IMR-90 (cell line): ENCODE results near the gene DUS1L. TPM values are rescaled to one million over a fixed set of nuclear protein-coding genes. Genes with fewer than 3 reads are reported as not detected.
"Not testable (repeated sequence)": the region's sequence is repeated elsewhere in the genome, so short reads cannot be mapped to it uniquely, and the experiment has no call there.

Experiments
- ATAC-seq: fragments of 200-7000 bp; cut with Tn5 transposase; 2 replicates; pipeline ENCODE4 v1.9.1; 2020; ENCODE audit warnings: low read depth, mild to moderate bottlenecking, moderate library complexity
- BruUV-seq: library from RNA; stranded (reverse); fragments of 400-500 nt; replicated peaks from 2 replicates; lab custom pipeline; 2021; lab: Mats Ljungman, UMichigan
- CTCF ChIA-PET: fragments of 300-600 bp; formaldehyde crosslinking; extraction: SDS; loops from one replicate; lab custom pipeline; 2021; ENCODE audit warnings: antibody characterized with exemption; lab: Yijun Ruan, JAX
- POLR2A ChIA-PET: fragments of 300-600 bp; sonication (Branson Sonifier 250); formaldehyde crosslinking; loops from one replicate; lab custom pipeline; 2022; ENCODE audit warnings: antibody characterized with exemption; ENCODE audit not compliant: unreplicated experiment; lab: Charles Lee
- DNase-seq: peaks from one replicate; pipeline ENCODE4 v3.0.0; 2013
- H2AFZ ChIP-seq: replicated peaks from 2 replicates; pipeline ENCODE3; 2013; ENCODE audit warnings: low read length, mild to moderate bottlenecking; ENCODE audit not compliant: poor library complexity
- H2AK5ac ChIP-seq: 2 replicates; pipeline ENCODE4 v1.6.1; 2013; ENCODE audit warnings: low read depth, low read length, inconsistent platforms
- H2AK9ac ChIP-seq: replicated peaks from 2 replicates; pipeline ENCODE3; 2013; ENCODE audit warnings: mild to moderate bottlenecking, low read depth, low read length, moderate library complexity; ENCODE audit not compliant: poor library complexity
- H2BK120ac ChIP-seq: 2 replicates; pipeline ENCODE4 v1.6.1; 2013; ENCODE audit warnings: low read depth, low read length, inconsistent platforms
- H2BK15ac ChIP-seq: 3 replicates; pipeline ENCODE4 v1.6.1; 2013; ENCODE audit warnings: low read depth, low read length, inconsistent platforms
- H2BK20ac ChIP-seq: 2 replicates; pipeline ENCODE4 v1.6.1; 2013; ENCODE audit warnings: low read depth, mild to moderate bottlenecking, inconsistent platforms, low read length, moderate library complexity
- H2BK5ac ChIP-seq: 2 replicates; pipeline ENCODE4 v1.6.1; 2013; ENCODE audit warnings: mild to moderate bottlenecking, low read depth, low read length, inconsistent platforms; ENCODE audit not compliant: poor library complexity, severe bottlenecking
- H3K14ac ChIP-seq: replicated peaks from 2 replicates; pipeline ENCODE4 v1.6.1; 2013; ENCODE audit warnings: low read depth, low read length, inconsistent platforms
- H3K18ac ChIP-seq: 2 replicates; pipeline ENCODE4 v1.6.1; 2013; ENCODE audit warnings: low read depth, low read length, control low read depth
- H3K23ac ChIP-seq: 2 replicates; pipeline ENCODE4 v1.6.1; 2013; ENCODE audit warnings: low read depth, low read length, inconsistent platforms
- H3K27ac ChIP-seq: 2 replicates; pipeline ENCODE4 v1.5.1; 2013; ENCODE audit warnings: mild to moderate bottlenecking, control low read depth, low read length; ENCODE audit not compliant: insufficient read depth
- H3K27me3 ChIP-seq: 2 replicates; pipeline ENCODE4 v1.6.1; 2013; ENCODE audit warnings: low read length; ENCODE audit not compliant: control insufficient read depth, insufficient read depth
- H3K36me3 ChIP-seq: 2 replicates; pipeline ENCODE4 v1.6.1; 2013; ENCODE audit warnings: low read length, mixed read lengths; ENCODE audit not compliant: control insufficient read depth, insufficient read depth
- H3K4ac ChIP-seq: 2 replicates; pipeline ENCODE4 v1.6.1; 2013; ENCODE audit warnings: low read depth, low read length, inconsistent platforms
- H3K4me1 ChIP-seq: 2 replicates; pipeline ENCODE4 v1.6.1; 2013; ENCODE audit warnings: low read length, mixed read lengths; ENCODE audit not compliant: control insufficient read depth, insufficient read depth
- H3K4me2 ChIP-seq: 2 replicates; pipeline ENCODE4 v1.6.1; 2013; ENCODE audit warnings: low read depth, mild to moderate bottlenecking, control low read depth, low read length, moderate library complexity
- H3K4me3 ChIP-seq: 2 replicates; pipeline ENCODE4 v1.5.1; 2013; ENCODE audit warnings: low read depth, mild to moderate bottlenecking, control low read depth, low read length, moderate library complexity; ENCODE audit not compliant: insufficient read depth
- H3K56ac ChIP-seq: 2 replicates; pipeline ENCODE4 v1.6.1; 2013; ENCODE audit warnings: low read length, inconsistent platforms; ENCODE audit not compliant: insufficient read depth; ENCODE audit errors: extremely low read depth
- H3K79me1 ChIP-seq, 2 experiments: 2 replicates each; pipeline ENCODE4 v1.6.1; 2013; ENCODE audit warnings: low read length in 2 of 2, inconsistent platforms in 1 of 2, low read depth in 1 of 2
- H3K9ac ChIP-seq: 2 replicates; pipeline ENCODE4 v1.6.1; 2013; ENCODE audit warnings: low read depth, low read length, control low read depth
- H3K9me1 ChIP-seq: 2 replicates; pipeline ENCODE4 v1.6.1; 2013; ENCODE audit warnings: low read length, inconsistent platforms; ENCODE audit not compliant: insufficient read depth
- H3K9me3 ChIP-seq: 2 replicates; pipeline ENCODE4 v1.6.1; 2013; ENCODE audit warnings: low read length; ENCODE audit not compliant: control insufficient read depth, insufficient read depth
- H4K20me1 ChIP-seq: 2 replicates; pipeline ENCODE4 v1.6.1; 2013; ENCODE audit warnings: low read length, inconsistent platforms; ENCODE audit not compliant: insufficient read depth
- H4K5ac ChIP-seq: 2 replicates; pipeline ENCODE4 v1.6.1; 2013; ENCODE audit warnings: mild to moderate bottlenecking, low read depth, low read length, control low read depth
- H4K8ac ChIP-seq, 2 experiments: 2 replicates each; pipeline ENCODE4 v1.6.1; 2013; ENCODE audit warnings: low read depth in 2 of 2, low read length in 2 of 2, control low read depth in 1 of 2, inconsistent platforms in 1 of 2
- H4K91ac ChIP-seq: 2 replicates; pipeline ENCODE4 v1.6.1; 2013; ENCODE audit warnings: low read depth, low read length, inconsistent platforms; ENCODE audit not compliant: insufficient read depth
- CEBPB ChIP-seq: IDR thresholded peaks from 2 replicates; pipeline ENCODE4 v1.6.1; 2012; ENCODE audit warnings: low read depth, low read length, improper control_type of control experiment
- ELK1 ChIP-seq: fragments of 150-350 bp; IDR thresholded peaks from 2 replicates; pipeline ENCODE4 v1.6.1; 2016; ENCODE audit warnings: low read depth, mild to moderate bottlenecking, low read length, moderate library complexity, borderline replicate concordance
- MAZ ChIP-seq: IDR thresholded peaks from 2 replicates; pipeline ENCODE4 v1.6.1; 2012; ENCODE audit warnings: low read depth, mild to moderate bottlenecking, low read length, improper control_type of control experiment, moderate library complexity, borderline replicate concordance
- POLR2A ChIP-seq: IDR thresholded peaks from 2 replicates; pipeline ENCODE4 v1.6.1; 2012; ENCODE audit warnings: mild to moderate bottlenecking, low read depth, low read length
- WGBS, 2 experiments: methylation state at CpG; one replicate each; pipeline versions ENCODE4 v1.1.5 to v1.1.7; 2013; ENCODE audit warnings: missing lambda C conversion rate in 2 of 2; ENCODE audit not compliant: insufficient read length in 1 of 2; ENCODE audit errors: extremely low coverage in 2 of 2; 5-methylcytosine and 5-hydroxymethylcytosine counted together
- dilution Hi-C: fragments of 300-500 bp; cut with HindIII; formaldehyde crosslinking; loops from one replicate; pipeline ENCODE4 v1.14.3; 2018; ENCODE audit warnings: low sequenced_read_pairs; ENCODE audit not compliant: unreplicated experiment
- in situ Hi-C: fragments of 300-500 bp; cut with MboI; formaldehyde crosslinking; loops from 3 replicates; pipeline ENCODE4 v1.14.3; 2019; ENCODE audit warnings: low sequenced_read_pairs, inconsistent platforms, mixed read lengths
- intact Hi-C: fragments of 100-400 bp; cut with micrococcal nuclease; formaldehyde crosslinking; loops from 2 replicates; pipeline ENCODE4 v1.10.0; 2022
- polyA plus RNA-seq, 3 experiments: library from polyadenylated mRNA; depleted of rRNA; stranded (reverse); fragments of >200 nt; gene quantifications; 2 replicates each; pipeline ENCODE4 v1.2.3, GENCODE V29; 2012; ENCODE audit warnings: low replicate concordance in 1 of 3
- total RNA-seq: library from RNA; depleted of rRNA; stranded (reverse); fragments of >200 nt; gene quantifications from 2 replicates; pipeline ENCODE4 v1.2.3, GENCODE V29; 2012

The DUS1L gene
- total and polyA plus RNA-seq, 2 of the 4 experiments (the other 2 are of a cell fraction): 29.0 to 76.9 TPM

- no peak overlapping the region for H3K56ac ChIP-seq
- no peak overlapping the region for H4K5ac ChIP-seq
- no peak overlapping the region for H2BK15ac ChIP-seq
- no peak overlapping the region for H4K91ac ChIP-seq
- H3K27ac ChIP-seq: no peak overlapping the region
- no peak overlapping the region for H3K4ac ChIP-seq
- H2BK20ac ChIP-seq: no peak overlapping the region
- no peak overlapping the region for H2BK120ac ChIP-seq
- ATAC-seq (no peak), DNase-seq (no peak)
- dilution Hi-C loops: no loop called here
- ChIA-PET CTCF (no interaction called here), POLR2A (no interaction called here)
- no TSS peak for BruUV-seq
- no peak overlapping the region for H3K14ac ChIP-seq
- TF ChIP-seq MAZ (no peak), CEBPB (no peak), POLR2A (no peak), ELK1 (no peak)
- H3K18ac ChIP-seq: no peak overlapping the region
- no peaks in the 10 kb centered on the region for H3K27me3 ChIP-seq
- in situ Hi-C loops: no loop called here
- no peaks in the 10 kb centered on the region for H3K36me3 ChIP-seq
- H3K9ac ChIP-seq: no peak overlapping the region
- peaks cover 7% of the 10 kb centered on the region for H3K4me1 ChIP-seq
- intact Hi-C loops: loop anchor here (10.0 kb wide), 1 partner anchor 285 kb away; no protein-coding TSS in a partner anchor
- 77% methylated on average over 5 of the region's 8 CpGs; no CpG with 5 or more reads in 1 of the 2 experiments for whole genome bisulfite sequencing, 2 experiments
- peaks cover 7 to 12% of the 10 kb centered on the region in 2 experiments for H3K79me1 ChIP-seq
- H3K4me2 ChIP-seq: no peak overlapping the region
- no peak overlapping the region for H2BK5ac ChIP-seq
- H3K9me3 ChIP-seq: no peaks in the 10 kb centered on the region
- peaks cover 5% of the 10 kb centered on the region for H4K20me1 ChIP-seq
- H3K23ac ChIP-seq: no peak overlapping the region
- H3K4me3 ChIP-seq: no peak overlapping the region
- H2AFZ ChIP-seq: no peak overlapping the region
- H4K8ac ChIP-seq: no peak overlapping the region
- H2AK9ac ChIP-seq: no peak overlapping the region
- H2AK5ac ChIP-seq: no peak overlapping the region
- peaks cover 14% of the 10 kb centered on the region; the same call in 1 of the 2 replicates for H3K9me1 ChIP-seq
Observed at GRCh38 chr17:82039695-82040299, 25.8 kb downstream of the DUS1L start.

GRCh38 chr17:82038796-82039409 lies 26.7 kb downstream of the DUS1L start:
- H3K4ac ChIP-seq, H3K27me3 ChIP-seq, H2BK120ac ChIP-seq, H4K8ac ChIP-seq, H2AK5ac ChIP-seq, H3K4me2 ChIP-seq, H2BK15ac ChIP-seq, dilution Hi-C loops, H2BK5ac ChIP-seq, in situ Hi-C loops, H2BK20ac ChIP-seq, H3K4me1 ChIP-seq, H2AFZ ChIP-seq, CTCF ChIA-PET, H4K5ac ChIP-seq, H3K27ac ChIP-seq, H3K23ac ChIP-seq, H2AK9ac ChIP-seq, H3K56ac ChIP-seq, POLR2A ChIA-PET, H4K91ac ChIP-seq, H3K4me3 ChIP-seq, H3K18ac ChIP-seq, H3K14ac ChIP-seq, DNase-seq, H3K9ac ChIP-seq, H4K20me1 ChIP-seq, BruUV-seq, H3K36me3 ChIP-seq, ATAC-seq, H3K9me3 ChIP-seq: not testable (repeated sequence)
- peaks cover 7 to 12% of the 10 kb centered on the region in 2 experiments for H3K79me1 ChIP-seq
- intact Hi-C loops: loop anchor here (10.0 kb wide), 1 partner anchor 286 kb away; no protein-coding TSS in a partner anchor
- 86% methylated on average over 6 of the region's 16 CpGs; no CpG with 5 or more reads in 1 of the 2 experiments for WGBS, 2 experiments
- H3K9me1 ChIP-seq: peaks cover 14% of the 10 kb centered on the region; the same call in 1 of the 2 replicates
